IMR-90 (cell line): ENCODE measurements around the gene FAM47E.

Source experiments
- BHLHE40 ChIP-seq: fragments of 150-350 bp; IDR thresholded peaks from 2 replicates; pipeline ENCODE4 v1.6.1; 2016; ENCODE audit warnings: mild to moderate bottlenecking, low read depth, low read length
- CEBPB ChIP-seq: IDR thresholded peaks from 2 replicates; pipeline ENCODE4 v1.6.1; 2012; ENCODE audit warnings: low read depth, low read length, improper control_type of control experiment
- CHD1 ChIP-seq: IDR thresholded peaks from 2 replicates; pipeline ENCODE4 v1.6.1; 2012; ENCODE audit warnings: low read depth, low read length, improper control_type of control experiment
- CTCF ChIP-seq: conservative IDR thresholded peaks from 2 replicates; pipeline ENCODE4 v1.5.1; 2012; ENCODE audit warnings: mild to moderate bottlenecking, low read depth, low read length, improper control_type of control experiment
- ELK1 ChIP-seq: fragments of 150-350 bp; IDR thresholded peaks from 2 replicates; pipeline ENCODE4 v1.6.1; 2016; ENCODE audit warnings: low read depth, mild to moderate bottlenecking, low read length, moderate library complexity, borderline replicate concordance
- FOS ChIP-seq: fragments of 150-350 bp; IDR thresholded peaks from 2 replicates; pipeline ENCODE4 v1.6.1; 2016; ENCODE audit warnings: low read depth, low read length
- MAFK ChIP-seq: IDR thresholded peaks from 2 replicates; pipeline ENCODE4 v1.6.1; 2012; ENCODE audit warnings: low read depth, low read length, improper control_type of control experiment
- MAZ ChIP-seq: IDR thresholded peaks from 2 replicates; pipeline ENCODE4 v1.6.1; 2012; ENCODE audit warnings: low read depth, mild to moderate bottlenecking, low read length, improper control_type of control experiment, moderate library complexity, borderline replicate concordance
- NFE2L2 ChIP-seq: fragments of 150-350 bp; IDR thresholded peaks from 2 replicates; pipeline ENCODE4 v1.6.1; 2016; ENCODE audit warnings: low read depth, mild to moderate bottlenecking, low read length
- POLR2A ChIP-seq: IDR thresholded peaks from 2 replicates; pipeline ENCODE4 v1.6.1; 2012; ENCODE audit warnings: mild to moderate bottlenecking, low read depth, low read length
- RCOR1 ChIP-seq: IDR thresholded peaks from 2 replicates; pipeline ENCODE4 v1.6.1; 2012; ENCODE audit warnings: mild to moderate bottlenecking, low read length, improper control_type of control experiment; ENCODE audit not compliant: insufficient replicate concordance
- RFX5 ChIP-seq: IDR thresholded peaks from 2 replicates; pipeline ENCODE4 v1.8.0; 2012; ENCODE audit warnings: low read depth, mild to moderate bottlenecking, low read length, moderate library complexity
- USF2 ChIP-seq: fragments of 150-350 bp; IDR thresholded peaks from 2 replicates; pipeline ENCODE4 v1.6.1; 2017; ENCODE audit warnings: mild to moderate bottlenecking, antibody characterized with exemption, low read length, low read depth

- no peak; the same call in 1 of the 2 replicates for TF ChIP-seq POLR2A
- TF ChIP-seq CTCF = no peak
- TF ChIP-seq BHLHE40 = peak; percentile 39; the same call in 1 of the 2 replicates
- no peak; the same call in 1 of the 2 replicates for TF ChIP-seq USF2
- peak; percentile 36; the same call in 1 of the 2 replicates for TF ChIP-seq CEBPB
- TF ChIP-seq ELK1 = no peak
- TF ChIP-seq MAZ = peak; percentile 64; the same call in 1 of the 2 replicates
- no peak for TF ChIP-seq NFE2L2
- TF ChIP-seq CHD1 = no peak
- no peak for TF ChIP-seq FOS
- no peak for TF ChIP-seq RFX5
- peak; percentile 62 for TF ChIP-seq RCOR1
- TF ChIP-seq MAFK = peak; percentile 59
Observed at GRCh38 chr4:76208005-76208765, 43.3 kb upstream of the FAM47E start.
